CD4-positive, alpha-beta T cell treated with Interleukin-21 for 1 hour (primary cell): ENCODE measurements around the gene KRTAP19-8.

Experiments
- DNase-seq: peaks from one replicate; pipeline ENCODE4 v3.0.0-alpha.2; 2020

KRTAP19-8 gene

DNA sequence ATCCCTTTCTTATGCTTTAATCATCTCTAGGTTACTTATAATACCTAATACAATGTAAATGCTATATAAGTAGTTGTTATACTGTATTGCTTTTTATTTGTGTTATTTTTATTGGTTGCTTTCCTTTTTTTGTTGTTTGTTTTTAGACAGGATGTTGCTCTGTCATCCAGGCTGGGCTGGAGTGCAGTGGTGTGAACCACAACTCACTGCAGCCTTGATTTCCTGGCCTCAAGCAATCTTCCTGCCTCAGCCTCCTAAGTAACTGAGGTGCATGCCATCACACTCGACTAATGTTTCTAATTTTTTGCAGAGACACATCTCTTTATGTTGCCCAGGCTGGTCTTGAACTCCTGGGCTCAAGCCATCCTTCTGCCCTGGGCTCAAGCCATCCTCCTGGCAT, 26.9 kb downstream of the KRTAP19-8 start:
- peak; percentile 47 for DNase-seq

DNA sequence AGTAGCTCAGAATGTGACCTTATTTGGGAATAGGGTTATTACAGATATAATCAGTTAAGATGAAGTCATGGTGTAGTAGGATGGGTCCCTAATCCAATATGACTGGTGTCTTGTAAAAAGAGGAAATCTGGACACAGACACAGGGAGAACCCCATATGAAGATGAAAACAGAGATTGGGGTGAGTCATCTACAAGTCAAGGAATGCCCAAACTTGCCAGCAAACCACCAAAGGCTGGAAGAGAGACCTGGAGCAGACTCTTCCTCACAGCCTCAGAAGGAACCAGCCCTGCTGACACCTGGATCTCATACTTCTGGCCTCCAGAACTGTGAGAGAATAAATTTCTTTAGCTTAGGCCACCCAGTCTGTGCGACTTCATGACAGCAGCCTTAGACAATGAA, 29.9 kb downstream of the KRTAP19-8 start:
- no peak for DNase-seq

DNA sequence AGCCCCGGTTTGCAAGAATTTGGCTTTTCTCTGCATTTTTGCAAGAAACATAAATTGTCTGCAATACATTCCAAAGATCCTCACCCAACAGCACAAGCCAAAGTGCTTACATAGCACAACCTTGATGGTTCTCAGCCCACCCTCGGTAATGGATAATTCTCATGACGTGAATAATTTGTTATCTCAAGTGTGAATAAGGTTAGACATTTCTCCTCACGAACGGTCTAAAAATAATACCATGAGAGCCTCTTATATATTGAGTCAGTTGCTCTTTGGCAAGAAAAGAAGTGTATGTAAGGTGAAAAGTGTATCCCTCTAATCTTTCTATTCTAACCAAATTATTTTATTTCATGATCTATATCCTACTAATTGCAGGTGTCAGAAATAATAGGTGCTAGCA, 33.3 kb downstream of the KRTAP19-8 start:
- no peak for DNase-seq

DNA sequence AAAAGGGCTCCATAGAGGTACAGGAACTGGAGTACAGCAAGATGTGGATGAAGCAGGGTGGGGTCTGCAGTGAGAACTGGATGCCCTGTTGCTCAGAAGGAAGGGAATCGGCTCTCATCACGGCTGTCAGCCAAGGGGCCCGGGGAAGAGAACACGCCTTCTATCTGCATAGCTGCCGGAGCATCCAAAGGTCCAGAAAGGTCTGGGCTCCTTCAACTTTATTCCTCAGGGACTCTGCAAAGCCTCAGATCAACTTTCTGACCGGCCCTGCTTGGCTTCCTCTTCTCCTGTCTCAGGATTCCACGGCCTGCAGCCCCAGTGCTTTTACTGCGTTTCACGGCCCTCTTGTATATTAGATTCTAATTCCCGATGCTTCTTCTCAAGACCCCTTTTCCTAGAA, 34.8 kb downstream of the KRTAP19-8 start:
- DNase-seq: no peak

DNA sequence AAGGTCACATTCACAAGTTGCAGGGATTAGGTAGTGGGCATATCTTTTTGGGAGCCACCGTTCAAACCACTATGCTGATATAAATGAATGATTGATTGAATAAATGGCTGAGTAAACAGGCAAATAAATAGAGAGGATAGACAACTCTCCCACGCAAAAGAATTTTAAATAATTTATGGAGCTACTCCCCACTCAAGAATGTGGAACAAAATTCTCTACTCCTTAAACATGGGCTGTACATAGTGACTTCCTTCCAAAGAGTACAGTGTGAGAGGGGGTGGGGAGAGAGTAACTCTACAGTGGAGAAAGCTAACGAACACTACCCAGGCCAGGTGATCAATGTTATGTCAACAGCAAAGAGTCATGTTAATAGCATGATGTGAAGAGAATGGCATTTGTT, 40.7 kb downstream of the KRTAP19-8 start:
- no peak for DNase-seq

DNA sequence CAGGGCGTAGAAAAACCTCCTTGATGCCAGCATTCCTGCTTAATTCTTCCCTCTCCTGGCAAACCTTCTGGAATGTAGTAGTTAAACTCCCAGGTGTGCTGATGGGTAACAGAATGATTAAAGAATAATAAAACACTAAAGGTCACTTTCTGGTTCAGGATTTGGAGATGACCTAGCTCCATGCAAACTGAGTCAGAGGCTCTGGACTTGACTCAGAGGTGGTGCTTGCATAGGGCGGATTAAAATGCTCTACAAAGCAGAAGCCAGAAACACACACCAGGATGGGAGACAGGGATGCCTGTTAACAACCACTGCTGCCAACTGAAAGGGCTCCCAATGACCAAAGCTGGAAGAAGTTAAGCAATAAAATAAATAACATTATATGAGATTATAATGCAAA, 41.5 kb downstream of the KRTAP19-8 start:
- DNase-seq: no peak

DNA sequence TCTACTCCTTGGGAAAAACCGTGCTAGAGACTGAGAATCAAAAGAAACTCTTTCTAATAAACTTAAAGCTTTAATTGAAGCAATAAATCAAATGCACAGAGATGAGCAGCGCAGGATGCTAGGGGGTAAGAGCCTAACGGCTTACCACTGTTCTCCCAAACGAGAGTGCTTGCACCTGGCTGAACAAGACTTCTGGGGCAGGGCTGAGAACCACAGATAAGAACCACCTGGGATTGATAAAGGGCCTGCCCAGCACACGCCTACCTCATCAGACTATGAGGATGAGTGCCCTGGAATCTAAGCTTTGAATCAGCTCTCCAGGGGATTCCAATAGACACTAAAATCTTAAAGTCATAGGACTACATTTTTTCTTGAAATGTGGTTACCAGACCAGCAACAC, 43.3 kb downstream of the KRTAP19-8 start:
- DNase-seq: no peak

DNA sequence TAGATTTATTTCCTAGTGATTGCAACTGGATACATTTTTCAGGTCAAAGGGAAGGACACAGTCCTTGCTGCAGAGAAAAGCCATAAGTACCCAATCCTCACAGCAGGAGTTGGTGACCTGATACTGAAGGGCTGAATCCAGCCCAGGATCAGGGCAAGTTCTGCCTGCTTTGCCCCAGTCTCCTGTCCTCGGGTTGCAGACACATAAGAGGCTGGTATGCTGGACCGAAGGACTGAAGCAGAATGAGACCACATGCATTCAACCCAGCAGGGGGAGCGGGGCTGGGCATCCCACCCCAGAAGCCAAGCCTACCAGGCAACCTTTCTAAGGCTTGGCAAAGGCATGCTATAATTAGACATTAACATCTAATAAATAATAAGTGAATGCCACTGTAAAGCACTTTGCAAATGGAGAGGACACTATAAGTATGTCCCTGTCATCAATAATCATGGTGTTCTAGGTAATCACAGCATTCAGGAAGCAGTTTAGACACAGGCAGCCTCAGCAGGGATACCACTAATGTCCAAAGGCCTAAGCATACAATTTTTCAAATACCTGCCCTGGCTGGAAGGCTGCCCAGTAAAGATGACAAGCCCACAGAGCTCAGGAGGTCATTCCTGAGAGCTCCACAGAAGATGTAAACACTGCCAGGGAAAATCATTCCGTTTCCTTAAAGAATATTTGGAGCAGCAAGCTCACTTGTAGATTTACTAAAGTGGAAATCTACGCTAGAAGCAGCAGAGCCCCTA, 47.6 kb downstream of the KRTAP19-8 start:
- DNase-seq: no peak

DNA sequence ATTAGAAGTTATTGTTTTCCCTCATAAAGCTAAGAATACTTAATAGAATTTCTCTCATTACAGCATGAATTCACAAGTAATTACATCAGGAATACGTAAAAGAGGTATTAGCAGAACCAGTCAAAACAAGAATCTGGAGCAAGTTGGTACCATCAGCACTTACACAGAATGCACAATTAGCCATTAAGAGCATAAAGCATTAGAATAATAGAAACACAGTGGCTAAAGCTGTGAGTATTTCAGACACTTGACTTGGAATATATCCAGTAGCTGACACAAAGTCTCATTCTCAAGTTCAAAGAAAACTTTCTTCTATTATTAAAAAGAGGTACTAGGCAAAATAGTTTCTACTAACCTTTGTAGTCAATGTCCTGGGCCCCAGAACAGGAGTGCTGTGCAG, 49.6 kb downstream of the KRTAP19-8 start:
- DNase-seq: no peak
